Activated CD4-positive, alpha-beta memory T cell treated with anti-CD3 and anti-CD28 coated beads, Interleukin-2, amount 10 ng/mL, durations not matched to agents 7 days and 5 days (primary cell): ENCODE results near the gene EIF2S3. TPM values are rescaled to one million over a fixed set of nuclear protein-coding genes. Genes with fewer than 3 reads are reported as not detected.
"Not testable (repeated sequence)": the region's sequence is repeated elsewhere in the genome, so short reads cannot be mapped to it uniquely, and the experiment has no call there.

Experiments
- CTCF ChIA-PET: fragments of 350-600 bp; sonication (Branson Sonifier 250); formaldehyde crosslinking; loops from one replicate; lab custom pipeline; 2021; ENCODE audit warnings: antibody characterized with exemption, inconsistent platforms; lab: Charles Lee
- POLR2A ChIA-PET: fragments of 350-600 bp; sonication (Branson Sonifier 250); formaldehyde crosslinking; loops from one replicate; lab custom pipeline; 2021; ENCODE audit warnings: antibody characterized with exemption; lab: Charles Lee
- DNase-seq: peaks from one replicate; pipeline ENCODE4 v3.0.0-alpha.2; 2020
- H3K27ac Mint-ChIP-seq: one replicate; pipeline ENCODE4 v1.8.0; 2021; ENCODE audit warnings: mild to moderate bottlenecking, mixed read lengths
- H3K27me3 Mint-ChIP-seq: one replicate; pipeline ENCODE4 v1.8.0; 2021; ENCODE audit warnings: mixed read lengths
- H3K36me3 Mint-ChIP-seq: one replicate; pipeline ENCODE4 v1.8.0; 2021; ENCODE audit warnings: low read depth, mixed read lengths
- H3K4me1 Mint-ChIP-seq: one replicate; pipeline ENCODE4 v1.8.0; 2021; ENCODE audit warnings: mixed read lengths
- H3K4me3 Mint-ChIP-seq: one replicate; pipeline ENCODE4 v1.8.0; 2021; ENCODE audit warnings: mild to moderate bottlenecking, mixed read lengths
- H3K9me3 Mint-ChIP-seq: one replicate; pipeline ENCODE4 v1.8.0; 2021; ENCODE audit warnings: mixed read lengths
- total RNA-seq, 2 experiments: library from RNA; stranded (reverse); gene quantifications; one replicate each; pipeline ENCODE4 v1.2.3, GENCODE V29; 2021

The EIF2S3 gene
- total RNA-seq, 2 experiments from 2014 or later: 172 to 179 TPM

DNA sequence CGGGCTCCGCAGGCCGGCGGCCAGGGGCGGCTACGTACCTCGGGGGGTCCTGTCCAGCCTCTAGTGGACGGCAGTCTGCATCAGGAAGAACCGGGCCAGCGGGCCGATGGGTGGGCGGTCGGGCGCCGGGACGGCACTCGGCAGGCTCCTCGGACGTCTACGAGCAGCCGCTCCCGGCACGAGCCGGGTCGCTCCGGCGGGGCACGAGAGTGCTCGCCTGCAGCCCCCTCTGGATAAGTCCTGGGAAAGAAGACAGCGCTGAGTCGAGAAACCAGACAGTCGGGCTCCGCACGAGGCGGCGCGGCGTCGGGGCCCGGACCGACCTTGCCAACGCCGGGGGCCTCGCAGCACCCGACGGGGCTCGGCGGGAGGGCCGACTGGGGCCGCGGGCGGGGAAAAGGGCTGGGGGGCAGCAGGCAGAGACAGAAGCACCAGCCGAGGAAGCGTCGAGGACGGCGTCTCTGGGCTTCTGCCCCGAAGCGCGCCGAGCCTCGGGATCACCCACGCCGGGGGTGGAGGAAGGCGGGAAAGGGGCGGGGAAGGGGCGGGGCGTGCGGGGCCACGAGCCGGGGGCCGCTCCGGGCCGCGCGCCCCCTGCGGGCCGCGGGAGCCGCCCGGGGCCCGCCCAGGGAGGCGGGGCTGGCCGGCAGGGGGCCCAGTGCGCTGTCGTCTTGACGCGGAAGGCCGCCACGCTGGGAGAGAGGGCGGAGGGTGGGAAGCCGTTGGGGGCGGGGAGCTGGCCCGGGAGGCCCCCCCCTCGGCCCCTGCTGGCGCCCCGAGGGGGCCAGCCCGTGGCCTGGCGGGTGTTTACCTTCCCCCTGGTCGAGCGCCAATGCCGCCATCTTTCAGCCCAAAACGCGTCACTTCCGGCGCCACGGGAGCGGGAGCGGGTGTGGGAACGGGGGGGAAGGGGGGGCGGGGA lies 29.7 kb upstream of the EIF2S3 start:
- Mint-ChIP-seq H3K36me3 (peaks cover 19% of the 10 kb centered on the region), H3K4me3 (peak overlapping the region; percentile 88), H3K27me3 (no peaks in the 10 kb centered on the region), H3K4me1 (peaks cover 27% of the 10 kb centered on the region), H3K27ac (peak overlapping the region; percentile 87), H3K9me3 (no peaks in the 10 kb centered on the region)
- DNase-seq: peak; percentile 86
- ChIA-PET POLR2A (interaction anchor here (0.7 to 5.7 kb wide), 15 partner anchors 8 to 358 kb away, joined by 3 to 86 read pairs (median 5); partner anchors contain the start of genes ACOT9, APOO, CXorf58 and EIF2S3), CTCF (interaction anchor here (0.5 to 5.9 kb wide), 9 partner anchors 8 to 241 kb away, joined by 3 to 70 read pairs (median 4); partner anchors contain the start of genes APOO, CXorf58 and EIF2S3)

DNA sequence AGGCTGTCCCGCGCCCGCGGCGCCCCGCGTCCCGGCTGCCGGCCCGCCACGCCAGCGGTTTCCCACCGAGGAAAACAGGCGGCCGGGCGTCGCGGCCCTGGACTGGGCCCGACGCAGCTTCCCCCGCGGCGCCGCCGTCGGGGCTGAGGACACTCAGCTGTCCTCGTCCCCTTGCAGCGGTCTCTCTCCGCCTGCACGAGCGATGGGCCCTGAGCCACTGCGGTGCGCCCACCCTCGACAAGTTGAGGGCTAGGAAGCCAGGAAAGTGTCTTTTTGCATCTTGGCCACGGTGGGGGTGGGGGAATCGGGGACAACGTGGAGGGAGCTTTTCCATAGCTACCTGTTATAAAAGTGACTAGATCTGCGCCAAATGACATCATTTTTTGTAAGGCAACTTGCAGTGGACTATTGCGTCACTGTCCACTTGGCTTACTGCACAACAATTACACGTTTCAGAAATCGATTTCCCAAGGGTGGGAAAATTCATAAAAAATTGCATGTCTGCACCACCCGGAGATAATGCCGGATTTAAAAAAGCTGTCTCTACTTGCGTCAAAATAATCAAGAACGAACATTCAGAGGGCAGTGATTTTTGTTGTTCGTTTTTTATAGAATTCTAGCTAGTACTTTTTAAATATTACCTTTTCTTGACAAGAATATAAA lies 28.9 kb upstream of the EIF2S3 start:
- Mint-ChIP-seq H3K27ac (peak overlapping the region; percentile 91), H3K36me3 (peaks cover 17% of the 10 kb centered on the region), H3K9me3 (no peaks in the 10 kb centered on the region), H3K4me3 (peak overlapping the region; percentile 80), H3K27me3 (peaks cover 2% of the 10 kb centered on the region), H3K4me1 (peaks cover 21% of the 10 kb centered on the region)
- ChIA-PET CTCF (interaction anchor here (0.8 to 5.9 kb wide), 9 partner anchors 9 to 242 kb away, joined by 3 to 70 read pairs (median 4); partner anchors contain the start of genes APOO, CXorf58 and EIF2S3), POLR2A (interaction anchor here (0.6 to 5.7 kb wide), 15 partner anchors 9 to 359 kb away, joined by 3 to 86 read pairs (median 5); partner anchors contain the start of genes ACOT9, APOO, CXorf58 and EIF2S3)
- no peak for DNase-seq

DNA sequence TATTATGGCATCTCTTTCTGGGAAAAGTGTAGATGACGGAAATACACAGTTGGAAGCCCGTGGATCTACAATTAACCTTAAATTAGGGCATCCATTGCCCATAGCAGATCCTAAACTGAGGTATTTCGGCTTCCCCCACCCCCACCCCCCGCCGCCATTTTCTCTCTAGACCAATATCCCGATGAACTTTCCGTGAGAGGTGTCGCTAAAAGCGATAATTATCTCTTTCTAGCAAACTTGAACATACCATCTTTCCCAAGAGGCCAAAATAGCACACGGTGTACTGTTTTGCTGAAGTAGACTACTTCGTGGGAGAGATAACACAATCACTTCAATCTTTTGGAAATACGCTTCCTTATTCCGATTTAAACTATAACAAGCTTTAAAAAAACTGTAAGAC lies 28.3 kb upstream of the EIF2S3 start:
- peak overlapping the region; percentile 91 for H3K27ac Mint-ChIP-seq
- H3K4me3 Mint-ChIP-seq: peak overlapping the region; percentile 80
- H3K4me1 Mint-ChIP-seq: peaks cover 15% of the 10 kb centered on the region
- H3K27me3 Mint-ChIP-seq: peaks cover 2% of the 10 kb centered on the region
- POLR2A ChIA-PET: interaction anchor here (0.6 to 5.7 kb wide), 14 partner anchors 9 to 360 kb away, joined by 3 to 86 read pairs (median 5); partner anchors contain the start of genes ACOT9, APOO, CXorf58 and EIF2S3
- no peak for DNase-seq
- H3K36me3 Mint-ChIP-seq: peaks cover 12% of the 10 kb centered on the region
- CTCF ChIA-PET: interaction anchor here (1.0 to 5.9 kb wide), 7 partner anchors 9 to 242 kb away, joined by 3 to 70 read pairs (median 4); partner anchors contain the start of genes APOO, CXorf58 and EIF2S3
- no peaks in the 10 kb centered on the region for H3K9me3 Mint-ChIP-seq

- H3K27me3 Mint-ChIP-seq: peaks cover 2% of the 10 kb centered on the region
- POLR2A ChIA-PET: interaction anchor here (4.9 to 5.7 kb wide), 3 partner anchors 28 to 244 kb away, joined by 33 to 86 read pairs (median 33); partner anchors contain the start of genes APOO, CXorf58, EIF2S3 and SAT1
Observed at GRCh38 chrX:24027086-24027485, 27.7 kb upstream of the EIF2S3 start, which contains the start of gene KLHL15. Gene KLHL15 (minus strand): TSS chrX:24027186. CDS start chrX:24006693, 20,493 bp downstream.

DNA sequence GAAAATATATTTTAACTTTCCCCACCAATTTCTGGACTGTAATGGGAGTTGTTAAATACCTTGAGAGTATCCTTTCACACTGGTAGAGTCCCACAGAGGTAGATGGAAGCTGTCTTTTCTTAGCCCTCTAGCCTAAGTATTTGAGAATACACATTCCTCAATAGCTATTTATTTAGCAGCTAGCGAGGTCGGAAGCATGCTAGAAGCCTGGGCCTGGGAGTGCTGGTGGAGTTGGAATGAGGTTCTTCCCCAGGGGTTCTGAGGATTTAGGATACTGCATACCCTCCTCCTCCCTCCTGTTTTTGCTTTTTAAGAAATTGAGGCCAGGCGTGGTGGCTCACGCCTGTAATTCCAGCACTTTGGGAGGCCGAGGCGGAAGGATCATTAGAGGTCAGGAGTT lies 26.8 kb upstream of the EIF2S3 start:
- H3K27me3 Mint-ChIP-seq: peaks cover 2% of the 10 kb centered on the region
- no peak for DNase-seq
- H3K9me3 Mint-ChIP-seq: no peaks in the 10 kb centered on the region
- peaks cover 5% of the 10 kb centered on the region for H3K36me3 Mint-ChIP-seq
- no peak overlapping the region for H3K4me3 Mint-ChIP-seq
- H3K27ac Mint-ChIP-seq: no peak overlapping the region
- CTCF ChIA-PET: interaction anchor here (5.9 kb wide), 1 partner anchor 26 kb away, joined by 70 read pairs; the partner anchor contains the start of gene EIF2S3
- POLR2A ChIA-PET: interaction anchor here (4.9 kb wide), 1 partner anchor 27 kb away, joined by 86 read pairs; the partner anchor contains the start of gene EIF2S3
- H3K4me1 Mint-ChIP-seq: peaks cover 8% of the 10 kb centered on the region

More at GRCh38 chrX:24027086-24027485, 27.7 kb upstream of the EIF2S3 start, which contains the start of gene KLHL15:
- H3K4me1 Mint-ChIP-seq: peaks cover 9% of the 10 kb centered on the region
- H3K27ac Mint-ChIP-seq: peak within 1 kb of the TSS; percentile 91
- CTCF ChIA-PET: interaction anchor here (1.0 to 5.9 kb wide), 3 partner anchors 27 to 125 kb away, joined by 3 to 70 read pairs (median 18); partner anchors contain the start of genes APOO, CXorf58 and EIF2S3
- DNase-seq: no peak
- no peaks in the 10 kb centered on the region for H3K9me3 Mint-ChIP-seq
- H3K36me3 Mint-ChIP-seq: peaks cover 7% of the 10 kb centered on the region
- peak within 1 kb of the TSS; percentile 80 for H3K4me3 Mint-ChIP-seq

DNA sequence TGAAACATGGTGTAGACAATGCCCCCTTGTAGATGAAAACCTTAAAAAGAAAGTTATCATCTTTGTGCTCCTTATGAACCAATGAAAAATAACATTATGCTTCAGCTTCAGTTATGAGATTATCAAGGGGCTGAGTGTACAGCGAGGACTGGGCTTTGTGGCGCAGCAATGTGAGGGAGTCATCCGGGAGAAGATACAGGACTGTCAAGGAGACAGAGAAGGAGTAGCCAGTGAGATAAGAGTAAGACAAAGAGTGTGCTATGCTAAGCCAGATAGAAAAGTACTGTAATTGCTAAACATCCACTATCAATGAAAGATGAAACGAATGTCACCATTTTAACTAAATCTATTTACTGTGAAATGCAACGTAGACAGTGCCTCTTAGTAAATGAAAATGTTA lies 24.2 kb upstream of the EIF2S3 start:
- no peak for DNase-seq
- no peaks in the 10 kb centered on the region for H3K36me3 Mint-ChIP-seq
- H3K27ac Mint-ChIP-seq: no peak overlapping the region
- H3K27me3 Mint-ChIP-seq: peaks cover 2% of the 10 kb centered on the region
- ChIA-PET POLR2A (no interaction called here), CTCF (no interaction called here)
- no peak overlapping the region for H3K4me3 Mint-ChIP-seq
- no peaks in the 10 kb centered on the region for H3K9me3 Mint-ChIP-seq
- peaks cover 5% of the 10 kb centered on the region for H3K4me1 Mint-ChIP-seq

GRCh38 chrX:24034485-24034884 lies 20.3 kb upstream of the EIF2S3 start:
- Mint-ChIP-seq H3K36me3 (no peaks in the 10 kb centered on the region), H3K9me3 (no peaks in the 10 kb centered on the region), H3K4me1 (no peaks in the 10 kb centered on the region), H3K27ac (no peak overlapping the region), H3K27me3 (peaks cover 2% of the 10 kb centered on the region), H3K4me3 (no peak overlapping the region)
- no peak for DNase-seq
- POLR2A ChIA-PET: interaction anchor here (1.0 kb wide), 1 partner anchor 20 kb away, joined by 3 read pairs; the partner anchor contains the start of gene EIF2S3
- CTCF ChIA-PET: interaction anchor here (1.2 kb wide), 1 partner anchor 19 kb away, joined by 3 read pairs; no protein-coding TSS in a partner anchor

DNA sequence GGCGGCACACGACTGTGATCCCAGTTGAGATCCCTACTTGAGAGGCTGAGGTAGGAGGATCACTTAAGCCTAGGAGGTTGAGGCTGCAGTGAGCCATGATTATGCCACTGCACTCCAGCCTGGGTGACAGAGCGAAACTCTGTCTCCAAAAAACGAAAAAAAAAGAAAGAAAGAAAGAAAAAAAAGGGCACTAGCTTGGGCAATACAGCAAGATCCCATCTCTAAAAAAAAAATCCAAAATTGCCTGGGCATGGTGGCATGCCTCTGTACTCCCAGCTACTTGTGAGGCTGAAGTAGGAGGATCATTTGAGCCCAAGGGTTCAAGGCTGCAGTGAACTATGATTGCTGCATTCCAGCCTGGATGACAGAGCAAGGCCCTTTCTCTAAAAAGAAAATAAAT lies 17.0 kb upstream of the EIF2S3 start:
- no peak for DNase-seq
- H3K36me3 Mint-ChIP-seq: no peaks in the 10 kb centered on the region
- H3K4me3 Mint-ChIP-seq: no peak overlapping the region
- no peaks in the 10 kb centered on the region for H3K27me3 Mint-ChIP-seq
- ChIA-PET CTCF (no interaction called here), POLR2A (no interaction called here)
- H3K9me3 Mint-ChIP-seq: no peaks in the 10 kb centered on the region
- H3K27ac Mint-ChIP-seq: no peak overlapping the region
- no peaks in the 10 kb centered on the region for H3K4me1 Mint-ChIP-seq

- CTCF ChIA-PET, H3K36me3 Mint-ChIP-seq, H3K4me1 Mint-ChIP-seq, H3K27me3 Mint-ChIP-seq, H3K4me3 Mint-ChIP-seq, DNase-seq, POLR2A ChIA-PET, H3K27ac Mint-ChIP-seq, H3K9me3 Mint-ChIP-seq: not testable (repeated sequence)
Observed at GRCh38 chrX:24046060-24046459, 8.7 kb upstream of the EIF2S3 start.

- H3K4me3 Mint-ChIP-seq, H3K27ac Mint-ChIP-seq, CTCF ChIA-PET, H3K27me3 Mint-ChIP-seq, DNase-seq, H3K9me3 Mint-ChIP-seq, H3K4me1 Mint-ChIP-seq, H3K36me3 Mint-ChIP-seq, POLR2A ChIA-PET: not testable (repeated sequence)
Observed at GRCh38 chrX:24049643-24050042, 5.1 kb upstream of the EIF2S3 start.

GRCh38 chrX:24050522-24051318 lies 4.0 kb upstream of the EIF2S3 start:
- H3K4me1 Mint-ChIP-seq, H3K9me3 Mint-ChIP-seq, H3K36me3 Mint-ChIP-seq, H3K27me3 Mint-ChIP-seq, DNase-seq, H3K27ac Mint-ChIP-seq, POLR2A ChIA-PET: not testable (repeated sequence)
- H3K4me3 Mint-ChIP-seq: peak overlapping the region; percentile 35
- CTCF ChIA-PET: interaction anchor here (0.7 kb wide), 1 partner anchor 144 kb away, joined by 3 read pairs; no protein-coding TSS in a partner anchor
